HepG2 (cell line): ENCODE measurements around the gene IST1. TPM values are rescaled to one million over a fixed set of nuclear protein-coding genes. Genes with fewer than 3 reads are reported as not detected.
A peak's percentile ranks its signal among the peaks of the same experiment; 100 is the strongest.

ENCODE experiments used
- GLI4 ChIP-seq: sonication (generic); formaldehyde crosslinking; IDR thresholded peaks from 2 replicates; pipeline ENCODE4 v1.5.1; 2020; ENCODE audit warnings: missing genetic modification reagents, mild to moderate bottlenecking, moderate library complexity, borderline replicate concordance
- HMGXB4 ChIP-seq, 2 experiments: sonication (generic) in 1 of 2; formaldehyde crosslinking in 1 of 2; IDR thresholded peaks; 2 replicates each; pipeline versions ENCODE4 v1.4.0 to v1.6.1; 2018 to 2020; ENCODE audit warnings: missing genetic modification reagents in 2 of 2, borderline replicate concordance in 1 of 2, low read depth in 1 of 2, mild to moderate bottlenecking in 1 of 2, missing biosample characterization in 1 of 2
- HOXA3 ChIP-seq: sonication (generic); formaldehyde crosslinking; IDR thresholded peaks from 2 replicates; pipeline ENCODE4 v1.5.0; 2020; ENCODE audit warnings: missing genetic modification reagents
- KDM6A ChIP-seq: IDR thresholded peaks from 2 replicates; pipeline ENCODE4 v1.6.1; 2016; ENCODE audit warnings: low read depth
- NFATC3 ChIP-seq: sonication (generic); formaldehyde crosslinking; IDR thresholded peaks from 2 replicates; pipeline ENCODE4 v1.5.1; 2020; ENCODE audit warnings: mild to moderate bottlenecking, missing genetic modification reagents
- NPAS2 ChIP-seq: sonication (generic); formaldehyde crosslinking; IDR thresholded peaks from 2 replicates; pipeline ENCODE4 v1.8.0; 2022; ENCODE audit warnings: mild to moderate bottlenecking, missing genetic modification reagents, borderline replicate concordance
- PAF1 ChIP-seq: IDR thresholded peaks from 2 replicates; pipeline ENCODE4 v1.6.1; 2016; ENCODE audit warnings: missing genetic modification reagents, missing compliant biosample characterization
- RBM39 ChIP-seq: fragments of 200-400 bp; formaldehyde crosslinking; IDR thresholded peaks from one replicate; pipeline ENCODE4 v1.6.1; 2018; ENCODE audit warnings: antibody characterized with exemption, mild to moderate bottlenecking, low read depth, low read length; ENCODE audit not compliant: poor library complexity, severe bottlenecking
- RCOR2 ChIP-seq: IDR thresholded peaks from 2 replicates; pipeline ENCODE4 v1.6.1; 2016; ENCODE audit warnings: missing biosample characterization, missing genetic modification reagents
- RFX1 ChIP-seq: fragments of 450-650 bp; IDR thresholded peaks from 2 replicates; pipeline ENCODE4 v1.6.1; 2017
- SMAD1 ChIP-seq: sonication (generic); formaldehyde crosslinking; IDR thresholded peaks from 2 replicates; pipeline ENCODE4 v1.4.0; 2020; ENCODE audit warnings: missing genetic modification reagents, low read depth, mild to moderate bottlenecking, borderline replicate concordance
- TCF7L2 ChIP-seq: IDR thresholded peaks from 2 replicates; pipeline ENCODE4 v1.6.1; 2011; ENCODE audit warnings: mild to moderate bottlenecking, low read depth, low read length, moderate library complexity
- ZEB1 ChIP-seq: IDR thresholded peaks from 2 replicates; pipeline ENCODE4 v1.6.1; 2012; ENCODE audit warnings: mild to moderate bottlenecking, low read depth, inconsistent platforms; ENCODE audit not compliant: insufficient replicate concordance
- ZNF121 ChIP-seq: sonication (generic); formaldehyde crosslinking; IDR thresholded peaks from 2 replicates; pipeline ENCODE4 v1.5.0; 2020; ENCODE audit warnings: mild to moderate bottlenecking, missing genetic modification reagents
- ZNF180 ChIP-seq: sonication (generic); formaldehyde crosslinking; IDR thresholded peaks from 2 replicates; pipeline ENCODE4 v1.4.0; 2020; ENCODE audit warnings: low read depth, missing genetic modification reagents, borderline replicate concordance
- ZNF557 ChIP-seq: sonication (generic); formaldehyde crosslinking; IDR thresholded peaks from 2 replicates; pipeline ENCODE4 v1.4.0; 2020; ENCODE audit warnings: missing genetic modification reagents
- ZNF574 ChIP-seq: sonication (generic); formaldehyde crosslinking; IDR thresholded peaks from 2 replicates; pipeline ENCODE4 v1.4.0; 2020; ENCODE audit warnings: missing genetic modification reagents
- ZNF7 ChIP-seq: IDR thresholded peaks from 2 replicates; pipeline ENCODE4 v1.6.1; 2016; ENCODE audit warnings: missing biosample characterization, missing genetic modification reagents
- ZSCAN12 ChIP-seq: sonication (generic); formaldehyde crosslinking; IDR thresholded peaks from 2 replicates; pipeline ENCODE4 v1.9.0; 2021; ENCODE audit warnings: mild to moderate bottlenecking, missing genetic modification reagents
- polyA plus RNA-seq, 8 experiments: library from polyadenylated mRNA; depleted of rRNA in 3 of 8; stranded (reverse) in 7 of 8; unstranded in 1 of 8; fragments of >200 nt; fragmentation: Illumina TruSeq in 4 of 8; extraction: Trizol in 4 of 8; gene quantifications; 2 replicates each; pipeline versions ENCODE4 v1.2.1 to v1.2.3, GENCODE V29; 2011 to 2016; ENCODE audit warnings: low read depth in 4 of 8, missing spikeins in 1 of 8, mixed read lengths in 1 of 8; ENCODE audit not compliant: insufficient read depth in 1 of 8
- total RNA-seq, 5 experiments: library from RNA; depleted of rRNA; stranded (reverse); fragments of >200 nt; fragmentation: Illumina TruSeq; extraction: Trizol; gene quantifications; 2 replicates each; pipeline ENCODE4 v1.2.3, GENCODE V29; 2016; ENCODE audit warnings: low read depth in 1 of 5
- TF ChIP-seq, protein P1 (sequence below): IDR thresholded peaks from 2 replicates; pipeline ENCODE4 v1.6.1; 2016; ENCODE audit warnings: missing biosample characterization, missing genetic modification reagents, low read depth
- TF ChIP-seq, protein P2 (sequence below): sonication (generic); formaldehyde crosslinking; IDR thresholded peaks from 2 replicates; pipeline ENCODE4 v1.4.0; 2020; ENCODE audit warnings: missing genetic modification reagents, mild to moderate bottlenecking, borderline replicate concordance

The IST1 gene
- total and polyA plus RNA-seq, 2 of the 13 experiments (the other 11 are each of a cell fraction or from before 2014, with no cell fraction given), result 346 to 415 TPM

DNA sequence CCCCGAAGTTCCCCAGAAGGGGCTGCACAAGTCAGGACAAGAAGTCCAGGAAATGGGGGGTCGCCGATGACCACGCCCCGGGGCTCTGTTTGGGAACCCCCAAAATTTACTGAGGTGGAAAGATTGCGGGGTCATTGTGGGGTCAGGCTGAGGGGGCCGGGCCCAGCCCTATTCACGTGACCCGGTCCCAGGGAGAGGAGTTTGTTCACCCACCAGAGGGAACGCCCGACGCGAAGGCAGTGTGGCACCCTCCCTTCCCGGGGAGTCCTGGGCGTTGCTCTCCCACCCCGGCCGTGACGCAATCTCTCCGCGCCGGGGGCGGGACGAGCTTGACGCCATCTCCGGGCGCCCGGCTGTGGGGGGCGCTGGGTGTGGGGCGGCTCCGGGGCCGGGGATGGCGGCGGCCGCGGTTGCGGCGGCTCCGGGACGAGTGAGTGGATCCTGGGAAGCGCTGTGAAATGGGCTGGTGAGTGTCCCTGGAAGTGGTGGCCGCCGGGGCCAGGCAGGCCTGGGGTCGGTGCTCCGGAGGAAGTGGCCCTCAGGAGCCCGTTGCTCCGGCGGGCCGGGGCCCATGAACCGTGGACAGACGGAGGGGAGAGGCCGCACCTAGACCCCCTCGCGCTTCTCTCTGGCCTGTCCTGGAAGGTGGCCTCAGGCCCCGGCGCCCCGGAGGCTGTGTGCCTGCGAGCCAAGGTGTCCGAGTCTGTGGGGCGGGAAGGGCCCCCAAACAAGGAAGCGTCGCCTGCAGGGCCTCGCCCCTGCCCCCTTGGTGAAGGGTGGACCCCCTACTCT is 49.5 kb upstream of the IST1 start, which contains the start of gene ATXN1L (continued):
- TF ChIP-seq, protein P1, sequence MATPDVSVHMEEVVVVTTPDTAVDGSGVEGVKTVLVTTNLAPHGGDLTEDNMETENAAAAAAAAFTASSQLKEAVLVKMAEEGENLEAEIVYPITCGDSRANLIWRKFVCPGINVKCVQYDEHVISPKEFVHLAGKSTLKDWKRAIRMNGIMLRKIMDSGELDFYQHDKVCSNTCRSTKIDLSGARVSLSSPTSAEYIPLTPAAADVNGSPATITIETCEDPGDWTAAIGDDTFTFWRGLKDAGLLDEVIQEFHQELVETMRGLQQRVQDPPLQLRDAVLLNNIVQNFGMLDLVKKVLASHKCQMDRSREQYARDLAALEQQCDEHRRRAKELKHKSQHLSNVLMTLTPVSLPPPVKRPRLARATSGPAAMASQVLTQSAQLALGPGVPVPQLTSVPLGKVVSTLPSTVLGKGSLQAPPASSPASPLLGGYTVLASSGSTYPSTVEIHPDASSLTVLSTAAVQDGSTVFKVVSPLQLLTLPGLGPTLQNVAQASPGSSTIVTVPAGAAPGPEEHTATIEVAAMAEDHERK (CRISPR knock-in tag), result peak; percentile 44; the same call in 1 of the 2 replicates
- TF ChIP-seq KDM6A (CRISPR knock-in tag) (0 out of 2 replicates have a peak, but pooled peaks have one; percentile 30), NPAS2 (CRISPR knock-in tag) (no peak), ZNF121 (CRISPR knock-in tag) (peak; percentile 27; the same call in 1 of the 2 replicates), ZNF7 (CRISPR knock-in tag) (peak; percentile 21; the same call in 1 of the 2 replicates), RBM39 (peak; percentile 70), ZSCAN12 (peak; percentile 88), ZNF574 (CRISPR knock-in tag) (peak; percentile 93), SMAD1 (peak; percentile 89; the same call in 1 of the 2 replicates), PAF1 (CRISPR knock-in tag) (no peak), GLI4 (no peak), ZNF557 (CRISPR knock-in tag) (peak; percentile 93), ZNF180 (no peak), RFX1 (no peak), ZEB1 (no peak), HMGXB4 (CRISPR knock-in tag; IDR thresholded peaks at IDR 0.05; ENCODE audit: borderline replicate concordance in 1 of 2, low read depth in 1 of 2) (peak; percentile 90 to 95), RCOR2 (no peak), HOXA3 (CRISPR knock-in tag) (peak; percentile 99), TCF7L2 (no peak), NFATC3 (no peak)
- TF ChIP-seq, protein P2, sequence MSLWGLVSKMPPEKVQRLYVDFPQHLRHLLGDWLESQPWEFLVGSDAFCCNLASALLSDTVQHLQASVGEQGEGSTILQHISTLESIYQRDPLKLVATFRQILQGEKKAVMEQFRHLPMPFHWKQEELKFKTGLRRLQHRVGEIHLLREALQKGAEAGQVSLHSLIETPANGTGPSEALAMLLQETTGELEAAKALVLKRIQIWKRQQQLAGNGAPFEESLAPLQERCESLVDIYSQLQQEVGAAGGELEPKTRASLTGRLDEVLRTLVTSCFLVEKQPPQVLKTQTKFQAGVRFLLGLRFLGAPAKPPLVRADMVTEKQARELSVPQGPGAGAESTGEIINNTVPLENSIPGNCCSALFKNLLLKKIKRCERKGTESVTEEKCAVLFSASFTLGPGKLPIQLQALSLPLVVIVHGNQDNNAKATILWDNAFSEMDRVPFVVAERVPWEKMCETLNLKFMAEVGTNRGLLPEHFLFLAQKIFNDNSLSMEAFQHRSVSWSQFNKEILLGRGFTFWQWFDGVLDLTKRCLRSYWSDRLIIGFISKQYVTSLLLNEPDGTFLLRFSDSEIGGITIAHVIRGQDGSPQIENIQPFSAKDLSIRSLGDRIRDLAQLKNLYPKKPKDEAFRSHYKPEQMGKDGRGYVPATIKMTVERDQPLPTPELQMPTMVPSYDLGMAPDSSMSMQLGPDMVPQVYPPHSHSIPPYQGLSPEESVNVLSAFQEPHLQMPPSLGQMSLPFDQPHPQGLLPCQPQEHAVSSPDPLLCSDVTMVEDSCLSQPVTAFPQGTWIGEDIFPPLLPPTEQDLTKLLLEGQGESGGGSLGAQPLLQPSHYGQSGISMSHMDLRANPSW (CRISPR knock-in tag), result 0 out of 2 replicates have a peak, but pooled peaks have one; percentile 64
